ENCODE results near the gene MRGPRD.

The MRGPRD gene

DNA sequence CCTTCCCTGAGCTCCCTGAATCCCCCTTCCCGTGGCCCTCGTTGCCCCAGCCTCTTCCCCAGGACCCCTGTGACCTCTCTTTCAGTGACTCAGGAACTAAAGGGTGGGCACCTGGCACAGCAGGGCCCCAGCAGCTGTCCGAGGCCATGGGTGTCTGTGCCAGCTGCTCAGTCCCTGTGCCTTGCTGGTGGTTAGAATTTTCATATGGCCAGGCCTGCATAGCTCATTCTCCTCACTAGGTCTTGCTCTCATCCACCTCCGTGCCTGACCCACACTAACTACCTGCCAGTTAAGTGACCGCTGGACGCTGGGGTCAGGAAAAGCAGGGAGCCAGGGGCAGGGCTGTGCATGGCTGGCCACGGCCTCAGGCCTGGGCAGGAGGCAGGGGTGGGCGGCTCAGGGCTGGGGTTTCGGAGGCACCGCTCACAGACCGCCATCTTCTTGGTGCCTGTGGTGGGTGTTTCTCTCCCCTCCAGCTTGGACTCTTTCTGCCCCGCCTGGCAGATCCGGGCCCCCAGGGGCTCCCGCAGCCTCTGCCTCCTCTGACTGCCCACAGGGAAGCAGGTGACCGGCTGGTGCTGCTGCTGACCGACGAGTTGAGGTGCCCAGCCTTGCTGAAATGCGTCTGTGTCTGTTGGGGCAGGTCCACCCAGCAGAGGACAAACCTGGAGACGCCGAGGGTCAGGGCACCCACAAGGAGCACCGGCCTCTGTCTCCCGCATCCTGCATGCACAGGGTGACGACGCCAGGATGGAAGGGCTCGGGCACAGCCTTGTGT lies 20.3 kb downstream of the MRGPRD start:
- no peak overlapping the region for H3K4me2 ChIP-seq (ENCODE audit: insufficient read depth, low read length)
- H3K27ac ChIP-seq (ENCODE audit: low read length) = no peak overlapping the region
- H3K4me3 ChIP-seq (ENCODE audit: low read depth in 1 of 2, low read length in 2 of 2) = no peak overlapping the region
- ATAC-seq (ENCODE audit: insufficient read depth, low read depth) (no peak), DNase-seq (no peak)
- H4K20me1 ChIP-seq (ENCODE audit: insufficient read depth, low read length) = no peaks in the 10 kb centered on the region; the same call in 1 of the 2 replicates
- no peaks in the 10 kb centered on the region for H3K79me2 ChIP-seq (ENCODE audit: insufficient read depth, low read length)
- no peak overlapping the region for H3K9ac ChIP-seq (ENCODE audit: low read depth, low read length)
- TF ChIP-seq EZH2 (IDR thresholded peaks at IDR 0.05; ENCODE audit: borderline replicate concordance, low read depth, low read length, severe bottlenecking) = no peak
- TF ChIP-seq, protein P1, sequence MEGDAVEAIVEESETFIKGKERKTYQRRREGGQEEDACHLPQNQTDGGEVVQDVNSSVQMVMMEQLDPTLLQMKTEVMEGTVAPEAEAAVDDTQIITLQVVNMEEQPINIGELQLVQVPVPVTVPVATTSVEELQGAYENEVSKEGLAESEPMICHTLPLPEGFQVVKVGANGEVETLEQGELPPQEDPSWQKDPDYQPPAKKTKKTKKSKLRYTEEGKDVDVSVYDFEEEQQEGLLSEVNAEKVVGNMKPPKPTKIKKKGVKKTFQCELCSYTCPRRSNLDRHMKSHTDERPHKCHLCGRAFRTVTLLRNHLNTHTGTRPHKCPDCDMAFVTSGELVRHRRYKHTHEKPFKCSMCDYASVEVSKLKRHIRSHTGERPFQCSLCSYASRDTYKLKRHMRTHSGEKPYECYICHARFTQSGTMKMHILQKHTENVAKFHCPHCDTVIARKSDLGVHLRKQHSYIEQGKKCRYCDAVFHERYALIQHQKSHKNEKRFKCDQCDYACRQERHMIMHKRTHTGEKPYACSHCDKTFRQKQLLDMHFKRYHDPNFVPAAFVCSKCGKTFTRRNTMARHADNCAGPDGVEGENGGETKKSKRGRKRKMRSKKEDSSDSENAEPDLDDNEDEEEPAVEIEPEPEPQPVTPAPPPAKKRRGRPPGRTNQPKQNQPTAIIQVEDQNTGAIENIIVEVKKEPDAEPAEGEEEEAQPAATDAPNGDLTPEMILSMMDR (IDR thresholded peaks at IDR 0.05; ENCODE audit: borderline replicate concordance, extremely low read depth, low read length, poor library complexity, severe bottlenecking) = no peak
- H3K27me3 ChIP-seq (ENCODE audit: insufficient read depth, low read length, poor library complexity) = no peaks in the 10 kb centered on the region
- no peaks in the 10 kb centered on the region for H3K9me3 ChIP-seq (ENCODE audit: insufficient read depth, low read length, severe bottlenecking)
- no peaks in the 10 kb centered on the region for H3K36me3 ChIP-seq (ENCODE audit: insufficient read depth, low read length)
- no peaks in the 10 kb centered on the region for H3K4me1 ChIP-seq (ENCODE audit: insufficient read depth, low read length)
- no peak overlapping the region for H2AFZ ChIP-seq (ENCODE audit: low read depth, low read length)

DNA sequence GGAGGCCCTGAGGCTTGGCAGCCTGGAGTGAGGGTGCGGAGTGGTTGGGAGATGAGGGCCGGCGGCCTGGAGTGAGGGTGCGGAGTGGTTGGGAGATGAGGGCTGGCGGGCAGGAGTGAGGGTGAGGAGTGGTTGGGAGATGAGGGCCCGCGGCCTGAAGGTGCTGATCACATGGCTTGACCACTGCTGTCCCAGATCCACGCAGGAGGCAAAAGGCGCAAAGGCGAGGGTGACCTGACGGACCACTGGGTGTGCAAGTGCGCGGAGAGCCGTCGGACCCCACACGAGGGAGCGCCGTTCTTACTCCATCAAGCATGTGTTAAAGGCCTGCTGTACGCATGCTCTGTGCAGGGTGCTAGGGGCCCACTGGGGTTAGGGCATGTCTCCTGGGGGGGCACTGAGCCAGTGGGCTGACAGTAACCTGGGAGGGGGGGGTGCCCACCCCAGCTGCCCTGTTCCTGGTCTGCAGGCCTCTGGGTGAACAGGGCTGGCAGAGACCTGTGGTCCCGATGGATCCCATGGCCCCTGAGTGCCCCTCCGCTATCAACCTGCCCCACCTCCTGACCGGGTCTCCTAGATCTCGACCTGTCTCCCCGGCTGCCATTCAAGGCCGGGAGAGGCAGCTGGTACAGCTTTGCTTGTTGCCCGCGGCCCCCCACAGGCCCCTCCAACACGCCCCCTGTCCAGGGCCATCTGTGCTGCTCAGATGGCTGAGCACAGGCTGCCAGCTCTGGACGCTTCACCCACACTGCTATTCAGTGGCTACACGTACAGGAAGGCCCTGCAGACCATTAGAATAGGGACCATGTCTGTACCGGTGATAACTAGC lies 21.1 kb downstream of the MRGPRD start:
- no peak for DNase-seq
- Histone ChIP-seq H4K20me1 (ENCODE audit: insufficient read depth, low read length) (no peaks in the 10 kb centered on the region; the same call in 1 of the 2 replicates), H3K27ac (ENCODE audit: low read length) (no peak overlapping the region), H3K79me2 (ENCODE audit: insufficient read depth, low read length) (no peaks in the 10 kb centered on the region), H3K9ac (ENCODE audit: low read depth, low read length) (no peak overlapping the region), H3K36me3 (ENCODE audit: insufficient read depth, low read length) (no peaks in the 10 kb centered on the region), H3K4me2 (ENCODE audit: insufficient read depth, low read length) (no peak overlapping the region), H3K9me3 (ENCODE audit: insufficient read depth, low read length, severe bottlenecking) (no peaks in the 10 kb centered on the region), H3K27me3 (ENCODE audit: insufficient read depth, low read length, poor library complexity) (no peaks in the 10 kb centered on the region), H3K4me1 (ENCODE audit: insufficient read depth, low read length) (no peaks in the 10 kb centered on the region), H3K4me3 (ENCODE audit: low read depth in 1 of 2, low read length in 2 of 2) (no peak overlapping the region), H2AFZ (ENCODE audit: low read depth, low read length) (no peak overlapping the region)
- no peak for TF ChIP-seq EZH2 (IDR thresholded peaks at IDR 0.05; ENCODE audit: borderline replicate concordance, low read depth, low read length, severe bottlenecking)
- TF ChIP-seq, protein P1 (IDR thresholded peaks at IDR 0.05; ENCODE audit: borderline replicate concordance, extremely low read depth, low read length, poor library complexity, severe bottlenecking) = no peak
- ATAC-seq (ENCODE audit: insufficient read depth, low read depth) = no peak

DNA sequence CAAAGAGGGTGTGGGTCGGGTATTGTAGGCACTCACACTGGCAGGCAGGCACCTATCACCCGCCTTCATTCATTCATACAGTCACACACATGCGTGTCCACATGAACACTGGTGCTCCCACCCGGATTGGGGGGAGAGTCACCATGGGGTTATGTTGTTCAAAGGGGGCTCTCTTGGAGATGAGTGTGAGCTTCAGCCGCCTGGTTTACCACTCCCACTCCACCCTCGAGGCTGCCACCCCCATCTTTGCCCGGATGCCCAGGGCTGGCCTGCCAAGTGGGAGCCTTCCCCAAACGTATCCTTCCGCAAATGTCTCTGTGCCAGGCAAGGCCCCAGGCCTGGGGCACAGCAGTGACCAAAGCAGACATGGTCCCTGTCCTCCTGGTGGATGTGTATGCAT lies 22.6 kb downstream of the MRGPRD start:
- no peaks in the 10 kb centered on the region for H3K79me2 ChIP-seq (ENCODE audit: insufficient read depth, low read length)
- DNase-seq (no peak), ATAC-seq (ENCODE audit: insufficient read depth, low read depth) (no peak)
- H3K9me3 ChIP-seq (ENCODE audit: insufficient read depth, low read length, severe bottlenecking) = no peaks in the 10 kb centered on the region
- no peak overlapping the region for H3K9ac ChIP-seq (ENCODE audit: low read depth, low read length)
- TF ChIP-seq EZH2 (IDR thresholded peaks at IDR 0.05; ENCODE audit: borderline replicate concordance, low read depth, low read length, severe bottlenecking) = no peak
- TF ChIP-seq, protein P1 (IDR thresholded peaks at IDR 0.05; ENCODE audit: borderline replicate concordance, extremely low read depth, low read length, poor library complexity, severe bottlenecking) = no peak
- no peaks in the 10 kb centered on the region for H3K4me1 ChIP-seq (ENCODE audit: insufficient read depth, low read length)
- H2AFZ ChIP-seq (ENCODE audit: low read depth, low read length) = no peak overlapping the region
- H3K36me3 ChIP-seq (ENCODE audit: insufficient read depth, low read length) = no peaks in the 10 kb centered on the region
- H3K4me2 ChIP-seq (ENCODE audit: insufficient read depth, low read length) = no peak overlapping the region
- H3K27me3 ChIP-seq (ENCODE audit: insufficient read depth, low read length, poor library complexity) = no peaks in the 10 kb centered on the region
- no peak overlapping the region for H3K27ac ChIP-seq (ENCODE audit: low read length)
- H3K4me3 ChIP-seq (ENCODE audit: low read depth in 1 of 2, low read length in 2 of 2) = no peak overlapping the region
- H4K20me1 ChIP-seq (ENCODE audit: insufficient read depth, low read length) = no peaks in the 10 kb centered on the region; the same call in 1 of the 2 replicates
